Measurements from ENCODE around the gene C2orf80.
A peak's percentile ranks its signal among the peaks of the same experiment; 100 is the strongest.
"Not testable (repeated sequence)": the region's sequence is repeated elsewhere in the genome, so short reads cannot be mapped to it uniquely, and the experiment has no call there.

Gene C2orf80

DNA sequence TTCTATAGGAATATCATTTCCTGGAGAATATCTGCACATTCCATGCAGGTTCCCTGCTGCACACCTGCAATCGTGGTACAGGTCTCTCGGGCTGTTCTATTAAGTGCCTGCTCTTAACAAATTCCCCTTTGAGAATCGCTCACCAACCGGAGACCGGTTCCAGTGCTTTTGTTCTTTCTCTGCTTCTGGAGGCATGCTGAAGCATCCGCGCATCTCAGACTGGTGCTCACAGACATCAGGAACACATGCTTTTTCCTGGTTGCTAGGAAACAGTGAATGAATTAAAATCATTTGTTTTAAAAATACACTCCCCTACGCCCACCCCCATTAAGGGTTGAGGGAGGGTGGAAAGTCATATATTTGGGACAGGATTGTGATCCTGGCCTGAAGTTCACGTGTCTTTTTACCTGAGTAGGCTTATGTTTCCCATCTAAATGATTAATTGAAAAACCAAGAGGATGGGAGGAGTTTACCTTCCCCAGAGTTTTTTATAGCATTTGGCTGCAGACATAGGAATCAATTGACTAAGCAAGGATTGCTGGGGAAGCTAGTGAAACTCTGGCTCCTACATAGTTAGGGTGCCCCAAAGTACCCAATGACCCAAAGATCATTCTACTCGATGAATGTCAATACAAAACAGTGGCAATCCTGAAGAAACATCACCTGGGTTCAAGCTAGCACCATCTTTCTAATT, at the start of gene C2orf80:
C2orf80 (minus strand) TSS at position 221 of the 694 bp plus-strand sequence. CDS start 3,044 bp downstream, outside the sequence.
- H3K4me3 ChIP-seq (ENCODE audit: low read depth, low read length), result no peak within 1 kb of the TSS
- no peak for DNase-seq (ENCODE audit: low read depth)

GRCh38 chr2:208235860-208236259, 46.0 kb upstream of the C2orf80 start:
- no peak overlapping the region for H3K4me3 ChIP-seq (ENCODE audit: low read depth, low read length)
- no peak for DNase-seq (ENCODE audit: low read depth)

GRCh38 chr2:208234786-208235185, 45.0 kb upstream of the C2orf80 start:
- H3K4me3 ChIP-seq (ENCODE audit: low read depth, low read length), result no peak overlapping the region
- DNase-seq (ENCODE audit: low read depth), result no peak

GRCh38 chr2:208228476-208228875, 38.6 kb upstream of the C2orf80 start:
- H3K4me3 ChIP-seq (ENCODE audit: low read depth, low read length), result no peak overlapping the region
- DNase-seq (ENCODE audit: low read depth), result no peak

DNA sequence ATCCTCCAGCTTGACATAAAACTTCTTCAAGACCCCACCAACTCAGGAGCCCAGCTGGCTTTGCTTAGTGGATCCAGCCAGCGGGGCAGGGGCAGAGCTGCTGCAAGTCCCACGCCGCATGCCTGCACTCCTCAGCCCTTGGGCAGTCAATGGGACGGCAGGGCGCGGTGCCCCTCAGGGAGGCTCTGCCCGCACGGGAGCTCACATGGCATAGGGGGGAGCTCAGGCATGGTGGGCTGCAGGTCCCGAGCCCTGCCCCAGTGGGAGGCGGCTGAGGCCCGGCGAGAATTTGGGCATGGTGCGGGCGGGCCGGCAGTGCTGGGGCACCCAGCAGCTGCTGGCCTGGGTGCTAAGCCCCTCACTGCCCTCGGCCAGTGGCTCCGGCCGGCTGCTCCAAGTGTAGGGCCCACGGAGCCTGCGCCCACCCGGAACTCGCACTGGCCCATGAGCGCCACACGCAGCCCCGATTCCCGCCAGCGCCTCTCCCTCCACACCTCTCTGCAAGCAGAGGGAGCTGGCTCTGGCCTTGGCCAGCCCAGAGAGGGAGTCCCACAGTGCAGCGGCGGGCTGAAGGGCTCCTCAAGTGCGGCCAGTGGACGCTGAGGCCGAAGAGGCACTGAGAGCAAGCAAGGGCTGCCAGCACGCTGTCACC, 37.9 kb upstream of the C2orf80 start:
- no peak for DNase-seq (ENCODE audit: low read depth)
- no peak overlapping the region for H3K4me3 ChIP-seq (ENCODE audit: low read depth, low read length)

GRCh38 chr2:208224802-208225201, 35.0 kb upstream of the C2orf80 start:
- no peak for DNase-seq (ENCODE audit: low read depth)
- no peak overlapping the region for H3K4me3 ChIP-seq (ENCODE audit: low read depth, low read length)

DNA sequence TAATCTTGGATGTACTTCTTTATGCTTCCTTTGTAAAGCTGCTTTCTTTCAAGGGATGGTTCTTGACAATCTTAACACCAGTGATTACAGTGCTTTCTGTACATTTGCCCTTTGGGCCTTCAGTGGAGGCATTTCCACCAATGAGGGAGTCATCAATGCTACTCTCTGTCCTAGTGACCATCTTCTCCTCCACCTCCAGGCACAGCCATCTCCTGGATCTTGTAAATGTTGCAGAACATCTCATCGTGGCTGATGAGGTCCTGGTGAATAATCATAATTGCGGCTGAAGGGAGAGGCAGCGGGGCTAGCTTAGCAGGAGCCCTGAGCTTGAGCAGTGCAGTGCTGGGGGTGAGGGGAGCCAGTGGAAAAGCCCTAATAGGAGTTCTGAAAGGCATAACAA, 32.5 kb upstream of the C2orf80 start:
- peak; percentile 10 for DNase-seq (ENCODE audit: low read depth)
- no peak overlapping the region for H3K4me3 ChIP-seq (ENCODE audit: low read depth, low read length)

GRCh38 chr2:208221873-208222272, 32.0 kb upstream of the C2orf80 start:
- not testable (repeated sequence) for DNase-seq (ENCODE audit: low read depth); H3K4me3 ChIP-seq (ENCODE audit: low read depth, low read length)

DNA sequence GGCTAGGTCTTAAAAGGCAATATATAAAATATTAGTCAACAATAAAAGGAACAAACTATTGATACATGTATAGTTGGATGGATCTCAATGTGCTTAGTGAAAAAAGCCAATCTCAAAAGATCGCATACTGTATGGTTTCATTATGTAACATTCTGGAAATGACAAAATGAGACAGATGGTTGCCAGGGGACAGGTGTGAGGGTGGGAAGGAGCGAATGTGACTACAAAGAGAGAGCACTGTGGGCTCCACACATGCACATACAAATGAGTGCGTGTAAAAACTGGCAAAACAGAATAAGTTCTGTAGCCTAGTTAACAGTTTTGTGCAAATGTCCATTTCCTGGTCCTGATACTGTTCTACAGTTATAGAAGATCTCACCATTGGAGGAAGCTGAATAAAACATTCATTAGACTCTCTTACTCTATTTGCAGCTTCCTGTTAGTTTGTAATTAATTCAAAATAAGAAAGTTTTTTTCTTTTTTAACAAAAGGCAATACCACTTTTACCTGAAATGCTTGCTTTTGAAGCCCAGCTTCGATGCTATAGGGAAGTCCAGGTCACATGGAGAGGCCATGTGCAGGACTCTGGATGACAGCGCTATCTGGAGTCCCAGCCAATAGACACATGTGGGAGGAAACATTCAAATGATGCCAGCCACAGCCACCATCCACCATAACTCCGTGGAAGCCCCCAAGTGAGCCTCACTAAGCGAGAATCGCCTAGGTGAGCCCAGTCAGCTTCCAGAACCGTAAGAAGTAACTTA, 21.0 kb upstream of the C2orf80 start:
- no peak for DNase-seq (ENCODE audit: low read depth)
- no peak overlapping the region for H3K4me3 ChIP-seq (ENCODE audit: low read depth, low read length)

DNA sequence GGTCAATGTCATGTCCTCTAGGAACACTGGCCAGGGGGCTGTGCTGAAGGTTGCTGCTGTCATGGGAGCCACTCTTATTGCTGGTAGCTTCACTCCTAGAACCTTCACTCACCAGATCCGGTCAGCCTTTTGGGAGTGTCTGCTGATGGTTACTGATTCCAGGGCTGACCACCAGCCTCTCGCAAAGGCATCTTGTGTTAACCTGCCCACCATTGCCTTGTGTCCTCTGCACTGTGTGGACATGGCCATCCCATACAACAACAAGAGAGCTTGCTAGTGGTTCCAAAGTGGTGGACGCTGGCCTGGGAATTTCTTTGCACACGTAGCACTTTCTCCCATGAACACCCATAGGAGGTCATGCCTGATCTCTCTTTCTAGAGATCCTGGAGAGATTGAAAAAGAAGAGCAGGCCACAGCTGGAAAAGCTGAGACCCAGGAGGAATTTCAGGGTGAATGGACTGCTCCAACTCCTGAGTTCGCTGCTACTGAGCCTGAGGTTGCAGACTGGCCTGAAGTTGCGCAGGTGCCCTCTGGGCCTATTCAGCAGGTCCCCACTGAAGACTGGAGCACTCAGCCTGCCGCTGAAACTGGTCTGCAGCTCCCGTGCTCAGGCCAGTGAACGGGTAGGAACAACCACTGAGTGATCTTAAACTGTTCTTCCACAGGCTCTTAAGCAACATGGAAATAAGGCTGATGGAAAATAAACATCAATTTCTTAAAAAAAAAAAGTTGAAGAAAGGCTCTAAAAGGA, 18.7 kb upstream of the C2orf80 start:
- no peak for DNase-seq (ENCODE audit: low read depth)
- H3K4me3 ChIP-seq (ENCODE audit: low read depth, low read length), result no peak overlapping the region

- DNase-seq (ENCODE audit: low read depth), result no peak
- no peak overlapping the region for H3K4me3 ChIP-seq (ENCODE audit: low read depth, low read length)
Observed at GRCh38 chr2:208207769-208208168, 17.9 kb upstream of the C2orf80 start.

- H3K4me3 ChIP-seq (ENCODE audit: low read depth, low read length), result no peak overlapping the region
- no peak for DNase-seq (ENCODE audit: low read depth)
Observed at GRCh38 chr2:208204166-208204565, 14.3 kb upstream of the C2orf80 start.

DNA sequence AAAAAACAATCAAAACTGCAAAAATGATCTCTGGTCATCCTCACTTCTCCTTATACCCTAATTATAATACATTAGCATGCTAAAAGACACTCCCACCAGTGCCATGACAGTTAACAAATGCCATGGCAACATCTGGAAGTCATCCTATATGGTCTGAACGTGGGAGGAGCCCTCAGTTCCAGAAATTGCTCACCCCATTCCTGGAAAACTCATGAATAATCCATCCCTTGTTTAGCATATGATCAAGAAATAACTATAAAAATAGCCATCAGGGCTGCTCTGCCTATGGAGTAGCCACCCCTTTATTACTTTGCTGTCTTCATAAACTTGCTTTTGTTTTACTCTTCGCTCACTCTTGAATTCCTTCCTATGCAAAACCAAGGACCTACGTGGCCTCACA, 5.7 kb upstream of the C2orf80 start:
- no peak for DNase-seq (ENCODE audit: low read depth)
- H3K4me3 ChIP-seq (ENCODE audit: low read depth, low read length), result no peak overlapping the region

DNA sequence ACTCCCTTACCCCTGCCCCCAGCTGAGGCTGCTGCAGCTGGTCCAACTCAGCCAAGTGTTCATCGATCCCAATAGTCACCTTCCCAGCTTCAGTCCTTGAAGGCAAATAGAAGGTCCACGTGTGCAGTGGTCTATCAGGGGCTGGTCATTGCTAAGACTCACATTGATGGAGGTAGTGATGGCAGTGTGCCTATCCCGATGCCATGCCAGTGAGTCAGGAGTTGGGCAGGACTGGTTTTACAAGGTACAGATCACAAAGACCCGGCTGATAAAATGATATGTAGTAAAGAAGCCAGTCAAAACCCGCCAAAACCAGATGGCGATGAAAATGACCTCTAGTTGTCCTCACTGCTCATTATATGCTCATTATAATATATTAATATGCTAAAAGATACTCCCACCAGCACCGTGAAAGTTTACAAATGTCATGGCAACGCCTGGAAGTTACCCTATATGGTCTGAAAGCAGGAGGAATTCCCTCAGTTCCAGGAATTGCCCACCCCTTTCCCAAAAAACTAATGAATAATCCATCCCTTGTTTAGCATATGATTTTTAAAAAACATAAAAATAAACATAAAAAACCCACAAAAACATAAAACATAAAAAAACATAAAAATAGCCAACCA, 2.9 kb upstream of the C2orf80 start:
- DNase-seq (ENCODE audit: low read depth), result no peak
- H3K4me3 ChIP-seq (ENCODE audit: low read depth, low read length), result no peak overlapping the region

DNA sequence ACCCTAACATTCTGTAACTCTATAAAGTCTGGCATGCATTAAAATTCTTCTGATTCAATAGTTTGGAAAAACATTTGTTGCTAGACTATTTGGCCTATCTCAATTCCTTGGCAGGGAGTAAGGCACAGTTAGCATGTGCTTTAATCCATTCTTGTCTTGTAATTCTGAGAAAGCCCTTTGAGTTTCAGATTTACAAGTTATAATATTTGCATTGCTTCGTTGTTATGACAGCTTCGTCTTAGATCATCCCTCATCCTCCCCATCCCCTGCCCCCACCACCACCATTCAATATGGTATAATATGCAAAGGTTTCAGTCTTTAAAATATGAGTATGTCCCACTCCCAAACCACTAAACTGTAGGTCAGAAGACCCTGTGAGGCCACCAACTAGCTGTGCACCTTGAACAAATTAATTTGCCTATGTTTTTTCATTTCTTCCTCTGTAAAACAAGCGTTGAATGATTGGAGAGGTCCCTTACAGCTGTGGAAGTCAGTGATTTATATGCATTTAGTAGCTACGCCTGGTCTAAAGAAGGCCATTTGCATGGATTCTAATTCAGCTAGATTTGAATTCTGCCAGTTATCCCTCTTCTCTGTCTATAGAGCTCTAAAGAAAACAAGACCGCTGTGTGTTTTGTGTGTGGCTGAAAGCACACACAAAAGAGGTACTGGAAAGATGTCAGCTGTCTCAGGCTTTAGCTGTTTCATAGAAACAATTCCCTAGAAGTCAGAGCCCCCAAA, 591 bp downstream of the C2orf80 start:
- DNase-seq (ENCODE audit: low read depth), result no peak

DNA sequence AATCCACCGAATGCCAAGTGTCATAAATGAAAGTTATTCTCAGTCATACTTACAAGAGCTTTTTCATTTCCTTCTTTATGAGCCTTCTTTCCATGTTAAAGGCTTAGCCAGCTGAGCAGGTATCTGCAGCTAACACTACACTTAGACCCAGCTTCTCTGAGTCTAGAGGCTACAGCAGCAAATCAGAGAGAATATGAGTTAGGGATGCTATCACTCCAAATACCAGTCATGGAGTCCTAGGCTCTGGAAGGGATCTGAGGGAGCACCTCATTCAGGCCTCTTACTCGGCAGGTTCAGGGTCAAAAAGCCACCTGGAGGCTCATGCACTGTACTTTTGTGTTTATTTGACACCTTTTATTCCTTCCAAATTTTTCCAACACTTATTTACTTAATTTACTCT, 2.9 kb downstream of the C2orf80 start:
- DNase-seq (ENCODE audit: low read depth), result no peak
- H3K4me3 ChIP-seq (ENCODE audit: low read depth, low read length), result no peak overlapping the region

More for the DNA sequence above, 591 bp downstream of the C2orf80 start:
- H3K4me3 ChIP-seq (ENCODE audit: low read depth, low read length), result no peak overlapping the region

- H3K4me3 ChIP-seq (ENCODE audit: low read depth, low read length), result no peak overlapping the region
- no peak for DNase-seq (ENCODE audit: low read depth)
Observed at GRCh38 chr2:208186465-208186864, 3.4 kb downstream of the C2orf80 start.

DNA sequence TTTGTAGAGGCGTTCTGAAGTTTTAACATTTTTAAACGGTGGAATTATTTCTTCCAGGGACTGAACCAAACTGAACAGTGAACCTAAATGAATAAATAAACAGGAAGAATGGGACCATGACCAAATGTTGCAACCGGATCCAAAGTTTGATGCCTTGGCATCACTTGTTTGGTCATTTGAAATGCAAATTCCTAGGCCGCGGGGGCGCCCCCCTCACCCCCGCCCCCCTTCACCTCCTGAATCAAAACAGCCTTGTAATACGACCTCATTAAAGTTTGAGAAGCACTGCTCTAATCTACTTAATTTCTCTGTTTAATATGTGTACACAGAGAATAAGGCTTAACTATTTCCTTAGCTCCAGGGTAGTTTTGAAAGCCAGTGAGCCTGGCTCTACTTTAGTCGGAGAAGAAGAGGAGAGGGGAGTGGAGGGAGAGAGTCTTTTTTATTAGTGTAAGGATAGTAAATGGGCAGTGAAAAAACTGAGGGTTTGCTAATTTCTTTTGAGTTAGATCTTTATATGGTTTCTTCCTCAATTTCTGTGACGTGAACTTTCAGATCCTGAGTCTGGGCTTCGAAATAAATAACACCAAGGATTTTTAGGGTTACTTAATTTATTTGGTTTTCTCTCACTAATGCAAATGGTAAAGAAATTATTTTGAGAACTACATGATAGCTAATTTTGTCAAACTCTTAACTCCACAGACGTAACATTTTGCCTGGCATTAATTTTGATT, 5.7 kb downstream of the C2orf80 start:
- H3K4me3 ChIP-seq (ENCODE audit: low read depth, low read length), result no peak overlapping the region
- no peak for DNase-seq (ENCODE audit: low read depth)
